SK-N-SH treated with all-trans-retinoic acid at 6 μM for 48 hours (cell line): ENCODE measurements around the gene SMIM24.

Experiments
- ATAC-seq: fragments of 200-7000 bp; cut with Tn5 transposase; 3 replicates; pipeline ENCODE4 v1.9.1; 2020; ENCODE audit warnings: mild to moderate bottlenecking, moderate library complexity
- ARNTL ChIP-seq: fragments of 450-650 bp; formaldehyde crosslinking; IDR thresholded peaks from 2 replicates; pipeline ENCODE4 v1.5.0; 2020; ENCODE audit warnings: low read depth, mild to moderate bottlenecking, moderate library complexity, borderline replicate concordance
- BACH2 ChIP-seq: fragments of 250-450 bp; sonication (Bioruptor Pico); IDR thresholded peaks from 2 replicates; pipeline ENCODE4 v1.9.0; 2021; ENCODE audit warnings: mild to moderate bottlenecking, borderline replicate concordance
- CSDC2 ChIP-seq: fragments of 250-450 bp; sonication (Bioruptor Pico); IDR thresholded peaks from 2 replicates; pipeline ENCODE4 v1.5.0; 2020; ENCODE audit warnings: mild to moderate bottlenecking, moderate library complexity
- ISL1 ChIP-seq: fragments of 250-450 bp; sonication (Bioruptor Pico); IDR thresholded peaks from 2 replicates; pipeline ENCODE4 v2.1.2; 2022; ENCODE audit warnings: mild to moderate bottlenecking, moderate library complexity
- PPARA ChIP-seq: fragments of 250-450 bp; sonication (Bioruptor Pico); IDR thresholded peaks from 2 replicates; pipeline ENCODE4 v1.5.0; 2020; ENCODE audit warnings: mild to moderate bottlenecking, borderline replicate concordance
- RARB ChIP-seq: fragments of 250-450 bp; sonication (Bioruptor Pico); IDR thresholded peaks from 2 replicates; pipeline ENCODE4 v1.8.0; 2021; ENCODE audit warnings: mild to moderate bottlenecking, moderate library complexity
- SNAI2 ChIP-seq: fragments of 250-450 bp; sonication (Bioruptor Pico); IDR thresholded peaks from 2 replicates; pipeline ENCODE4 v1.5.0; 2020; ENCODE audit warnings: mild to moderate bottlenecking, moderate library complexity
- TOX ChIP-seq: fragments of 250-450 bp; sonication (Bioruptor Pico); IDR thresholded peaks from 2 replicates; pipeline ENCODE4 v1.8.0; 2021; ENCODE audit warnings: mild to moderate bottlenecking, moderate library complexity, borderline replicate concordance
- ZC3H10 ChIP-seq: fragments of 250-450 bp; sonication (Bioruptor Pico); IDR thresholded peaks from 2 replicates; pipeline ENCODE4 v1.5.1; 2021; ENCODE audit warnings: mild to moderate bottlenecking, moderate library complexity
- ZFP30 ChIP-seq: fragments of 450-650 bp; formaldehyde crosslinking; IDR thresholded peaks from 2 replicates; pipeline ENCODE4 v1.5.0; 2022; ENCODE audit warnings: mild to moderate bottlenecking, moderate library complexity
- ZNF565 ChIP-seq: fragments of 450-650 bp; formaldehyde crosslinking; conservative IDR thresholded peaks from 2 replicates; pipeline ENCODE4 v1.5.0; 2020; ENCODE audit warnings: low read depth, mild to moderate bottlenecking, moderate library complexity
- ZNF70 ChIP-seq: fragments of 450-650 bp; formaldehyde crosslinking; IDR thresholded peaks from 2 replicates; pipeline ENCODE4 v1.5.0; 2020; ENCODE audit warnings: mild to moderate bottlenecking, moderate library complexity
- ZNF8 ChIP-seq: fragments of 450-650 bp; formaldehyde crosslinking; IDR thresholded peaks from 2 replicates; pipeline ENCODE4 v1.5.0; 2020; ENCODE audit warnings: mild to moderate bottlenecking, moderate library complexity
- TF ChIP-seq, protein P1 (sequence below): fragments of 250-450 bp; sonication (Bioruptor Pico); IDR thresholded peaks from 2 replicates; pipeline ENCODE4 v1.8.0; 2021; ENCODE audit warnings: low read depth, mild to moderate bottlenecking, moderate library complexity, borderline replicate concordance
- TF ChIP-seq, protein P2 (sequence below): fragments of 250-450 bp; sonication (Bioruptor Pico); IDR thresholded peaks from 2 replicates; pipeline ENCODE4 v1.5.1; 2021; ENCODE audit warnings: mild to moderate bottlenecking, moderate library complexity
- TF ChIP-seq, protein P3 (sequence below): fragments of 250-450 bp; sonication (Bioruptor Pico); IDR thresholded peaks from 2 replicates; pipeline ENCODE4 v1.5.0; 2020; ENCODE audit warnings: mild to moderate bottlenecking, moderate library complexity
- TF ChIP-seq, protein P4 (sequence below): fragments of 250-450 bp; sonication (Bioruptor Pico); IDR thresholded peaks from 2 replicates; pipeline ENCODE4 v1.8.0; 2020; ENCODE audit warnings: mild to moderate bottlenecking, moderate library complexity, borderline replicate concordance

The SMIM24 gene

DNA sequence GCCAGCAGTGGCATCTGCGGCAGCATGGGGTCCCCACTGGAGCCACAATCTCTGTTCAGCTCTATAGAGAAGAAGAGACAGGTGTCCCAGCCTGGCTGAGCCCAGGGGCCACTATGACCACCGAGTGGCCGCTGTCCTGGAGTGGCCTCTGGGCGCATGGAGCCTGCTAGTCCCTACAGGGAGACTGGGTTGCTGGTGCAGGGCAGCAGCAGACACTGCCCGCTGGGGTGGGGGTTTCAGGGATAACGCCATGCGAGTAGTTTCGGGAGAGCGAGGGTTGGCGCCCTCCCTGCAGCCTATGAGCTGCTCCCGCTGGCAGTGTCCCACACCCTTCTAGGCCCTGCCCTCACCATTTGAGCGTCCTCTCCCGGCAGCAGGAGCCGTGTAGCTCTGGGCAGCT is 47.8 kb upstream of the SMIM24 start (continued):
- TF ChIP-seq, protein P1, sequence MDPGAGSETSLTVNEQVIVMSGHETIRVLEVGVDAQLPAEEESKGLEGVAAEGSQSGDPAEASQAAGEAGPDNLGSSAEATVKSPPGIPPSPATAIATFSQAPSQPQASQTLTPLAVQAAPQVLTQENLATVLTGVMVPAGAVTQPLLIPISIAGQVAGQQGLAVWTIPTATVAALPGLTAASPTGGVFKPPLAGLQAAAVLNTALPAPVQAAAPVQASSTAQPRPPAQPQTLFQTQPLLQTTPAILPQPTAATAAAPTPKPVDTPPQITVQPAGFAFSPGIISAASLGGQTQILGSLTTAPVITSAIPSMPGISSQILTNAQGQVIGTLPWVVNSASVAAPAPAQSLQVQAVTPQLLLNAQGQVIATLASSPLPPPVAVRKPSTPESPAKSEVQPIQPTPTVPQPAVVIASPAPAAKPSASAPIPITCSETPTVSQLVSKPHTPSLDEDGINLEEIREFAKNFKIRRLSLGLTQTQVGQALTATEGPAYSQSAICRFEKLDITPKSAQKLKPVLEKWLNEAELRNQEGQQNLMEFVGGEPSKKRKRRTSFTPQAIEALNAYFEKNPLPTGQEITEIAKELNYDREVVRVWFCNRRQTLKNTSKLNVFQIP (CRISPR knock-in tag) = no peak
- TF ChIP-seq SNAI2 (CRISPR knock-in tag) (no peak), ZC3H10 (CRISPR knock-in tag) (no peak), ZNF8 (CRISPR knock-in tag) (no peak)
- TF ChIP-seq, all 23 proteins: peak for 0

DNA sequence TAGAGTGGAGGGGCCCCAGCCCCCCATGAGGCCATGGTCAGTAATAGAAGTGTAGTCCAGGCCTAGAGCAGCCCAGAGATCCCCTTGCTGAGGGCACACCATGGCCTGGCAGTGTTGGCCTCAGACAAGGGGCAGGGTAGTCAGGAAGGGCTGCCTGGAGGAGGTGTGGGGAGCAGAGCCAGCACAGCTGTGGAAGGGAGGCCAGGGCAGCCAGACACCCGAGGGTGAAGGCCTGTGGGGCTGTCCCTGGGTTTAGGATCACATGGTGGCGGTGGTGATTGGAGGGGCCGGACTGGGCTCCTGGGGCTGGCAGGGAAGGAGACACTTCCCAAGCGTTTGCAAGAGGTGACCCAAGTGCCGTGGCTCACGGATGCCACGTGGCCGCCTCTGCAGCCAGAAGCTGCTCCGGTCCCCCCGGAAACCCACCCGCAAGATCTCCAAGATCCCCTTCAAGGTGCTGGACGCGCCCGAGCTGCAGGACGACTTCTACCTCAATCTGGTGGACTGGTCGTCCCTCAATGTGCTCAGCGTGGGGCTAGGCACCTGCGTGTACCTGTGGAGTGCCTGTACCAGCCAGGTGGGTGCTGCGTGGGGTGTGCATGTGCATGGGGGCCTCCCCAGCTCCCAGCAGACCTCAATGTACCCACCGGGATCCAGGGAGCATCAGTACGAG is 47.0 kb upstream of the SMIM24 start:
- ATAC-seq = no peak
- TF ChIP-seq ARNTL (no peak), CSDC2 (CRISPR knock-in tag) (no peak), SNAI2 (CRISPR knock-in tag) (no peak), ZNF565 (CRISPR knock-in tag) (no peak)
- TF ChIP-seq, protein P2, sequence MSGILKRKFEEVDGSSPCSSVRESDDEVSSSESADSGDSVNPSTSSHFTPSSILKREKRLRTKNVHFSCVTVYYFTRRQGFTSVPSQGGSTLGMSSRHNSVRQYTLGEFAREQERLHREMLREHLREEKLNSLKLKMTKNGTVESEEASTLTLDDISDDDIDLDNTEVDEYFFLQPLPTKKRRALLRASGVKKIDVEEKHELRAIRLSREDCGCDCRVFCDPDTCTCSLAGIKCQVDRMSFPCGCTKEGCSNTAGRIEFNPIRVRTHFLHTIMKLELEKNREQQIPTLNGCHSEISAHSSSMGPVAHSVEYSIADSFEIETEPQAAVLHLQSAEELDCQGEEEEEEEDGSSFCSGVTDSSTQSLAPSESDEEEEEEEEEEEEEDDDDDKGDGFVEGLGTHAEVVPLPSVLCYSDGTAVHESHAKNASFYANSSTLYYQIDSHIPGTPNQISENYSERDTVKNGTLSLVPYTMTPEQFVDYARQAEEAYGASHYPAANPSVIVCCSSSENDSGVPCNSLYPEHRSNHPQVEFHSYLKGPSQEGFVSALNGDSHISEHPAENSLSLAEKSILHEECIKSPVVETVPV (CRISPR knock-in tag) = no peak
- TF ChIP-seq, all 23 proteins: peak for 0

DNA sequence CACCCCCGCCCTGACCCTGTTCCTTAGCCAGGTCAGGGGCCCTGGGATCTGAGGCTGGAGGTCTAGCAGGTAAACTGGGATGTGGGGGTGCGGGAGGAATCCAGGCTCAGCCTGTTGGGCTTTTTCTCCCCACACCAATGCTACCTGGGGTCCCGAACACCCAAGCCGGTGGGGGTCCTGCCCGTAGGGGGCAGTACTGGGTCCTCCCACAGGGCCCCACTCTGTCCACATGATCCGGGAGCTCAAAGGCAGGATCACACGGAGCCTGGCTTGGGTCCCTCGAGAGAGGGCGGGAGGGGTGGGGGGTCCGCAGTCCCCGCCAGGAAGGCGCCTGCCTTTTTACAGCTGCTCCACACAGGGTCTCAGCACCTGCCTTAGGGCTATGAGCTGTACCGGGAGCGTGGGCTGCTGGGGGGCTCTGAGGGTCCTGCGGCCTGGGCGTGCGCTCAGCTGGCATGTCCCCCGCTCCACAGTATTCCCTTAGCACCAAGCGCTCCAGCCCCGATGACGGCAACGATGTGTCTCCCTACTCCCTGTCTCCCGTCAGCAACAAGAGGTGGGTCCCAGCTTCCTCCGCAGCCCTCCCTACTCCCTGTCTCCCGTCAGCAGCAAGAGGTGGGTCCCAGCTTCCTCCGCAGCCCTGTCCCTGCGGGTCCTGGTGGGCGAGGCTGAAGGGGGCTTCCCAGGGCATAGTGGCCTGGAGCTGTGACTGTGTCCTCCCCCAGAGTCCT is 46.3 kb upstream of the SMIM24 start:
- TF ChIP-seq ISL1 (no peak), BACH2 (no peak), CSDC2 (CRISPR knock-in tag) (no peak), ZNF70 (CRISPR knock-in tag) (no peak), ZFP30 (CRISPR knock-in tag) (no peak)
- ATAC-seq = no peak

DNA sequence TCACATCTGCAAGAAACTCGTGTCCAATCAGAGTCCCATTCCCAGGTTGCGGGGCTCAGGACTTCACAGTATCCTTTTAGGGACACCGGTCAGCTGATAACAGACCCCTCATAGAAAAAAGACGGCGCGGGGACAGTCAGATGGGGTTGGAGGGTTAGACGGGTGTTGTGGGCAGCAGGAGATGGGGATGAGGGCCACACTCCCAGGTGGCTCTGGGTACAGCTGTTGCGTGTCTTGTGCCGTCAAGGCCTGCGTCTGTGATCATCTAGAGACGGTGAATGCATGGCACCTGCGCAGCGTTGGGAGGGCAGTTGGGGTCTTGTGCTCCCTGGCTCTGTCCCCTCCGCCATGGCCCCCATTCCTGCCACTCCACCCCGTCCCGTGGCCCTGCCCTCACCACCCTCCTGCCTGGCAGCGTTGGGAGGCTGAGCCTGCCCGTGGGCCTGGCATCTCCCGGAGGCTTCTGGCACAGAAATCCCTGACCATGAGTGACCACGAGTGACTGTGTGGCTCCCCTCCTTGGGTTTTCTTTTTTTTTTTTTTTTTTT is 44.7 kb upstream of the SMIM24 start:
- TF ChIP-seq PPARA (CRISPR knock-in tag) (no peak), RARB (CRISPR knock-in tag) (no peak), ZNF8 (CRISPR knock-in tag) (no peak), ZNF565 (CRISPR knock-in tag) (no peak), TOX (no peak)
- TF ChIP-seq, protein P3, sequence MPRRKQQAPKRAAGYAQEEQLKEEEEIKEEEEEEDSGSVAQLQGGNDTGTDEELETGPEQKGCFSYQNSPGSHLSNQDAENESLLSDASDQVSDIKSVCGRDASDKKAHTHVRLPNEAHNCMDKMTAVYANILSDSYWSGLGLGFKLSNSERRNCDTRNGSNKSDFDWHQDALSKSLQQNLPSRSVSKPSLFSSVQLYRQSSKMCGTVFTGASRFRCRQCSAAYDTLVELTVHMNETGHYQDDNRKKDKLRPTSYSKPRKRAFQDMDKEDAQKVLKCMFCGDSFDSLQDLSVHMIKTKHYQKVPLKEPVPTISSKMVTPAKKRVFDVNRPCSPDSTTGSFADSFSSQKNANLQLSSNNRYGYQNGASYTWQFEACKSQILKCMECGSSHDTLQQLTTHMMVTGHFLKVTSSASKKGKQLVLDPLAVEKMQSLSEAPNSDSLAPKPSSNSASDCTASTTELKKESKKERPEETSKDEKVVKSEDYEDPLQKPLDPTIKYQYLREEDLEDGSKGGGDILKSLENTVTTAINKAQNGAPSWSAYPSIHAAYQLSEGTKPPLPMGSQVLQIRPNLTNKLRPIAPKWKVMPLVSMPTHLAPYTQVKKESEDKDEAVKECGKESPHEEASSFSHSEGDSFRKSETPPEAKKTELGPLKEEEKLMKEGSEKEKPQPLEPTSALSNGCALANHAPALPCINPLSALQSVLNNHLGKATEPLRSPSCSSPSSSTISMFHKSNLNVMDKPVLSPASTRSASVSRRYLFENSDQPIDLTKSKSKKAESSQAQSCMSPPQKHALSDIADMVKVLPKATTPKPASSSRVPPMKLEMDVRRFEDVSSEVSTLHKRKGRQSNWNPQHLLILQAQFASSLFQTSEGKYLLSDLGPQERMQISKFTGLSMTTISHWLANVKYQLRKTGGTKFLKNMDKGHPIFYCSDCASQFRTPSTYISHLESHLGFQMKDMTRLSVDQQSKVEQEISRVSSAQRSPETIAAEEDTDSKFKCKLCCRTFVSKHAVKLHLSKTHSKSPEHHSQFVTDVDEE (CRISPR knock-in tag) = no peak
- TF ChIP-seq, protein P2 (CRISPR knock-in tag) = no peak
- TF ChIP-seq, protein P1 (CRISPR knock-in tag) = no peak
- TF ChIP-seq, protein P4, sequence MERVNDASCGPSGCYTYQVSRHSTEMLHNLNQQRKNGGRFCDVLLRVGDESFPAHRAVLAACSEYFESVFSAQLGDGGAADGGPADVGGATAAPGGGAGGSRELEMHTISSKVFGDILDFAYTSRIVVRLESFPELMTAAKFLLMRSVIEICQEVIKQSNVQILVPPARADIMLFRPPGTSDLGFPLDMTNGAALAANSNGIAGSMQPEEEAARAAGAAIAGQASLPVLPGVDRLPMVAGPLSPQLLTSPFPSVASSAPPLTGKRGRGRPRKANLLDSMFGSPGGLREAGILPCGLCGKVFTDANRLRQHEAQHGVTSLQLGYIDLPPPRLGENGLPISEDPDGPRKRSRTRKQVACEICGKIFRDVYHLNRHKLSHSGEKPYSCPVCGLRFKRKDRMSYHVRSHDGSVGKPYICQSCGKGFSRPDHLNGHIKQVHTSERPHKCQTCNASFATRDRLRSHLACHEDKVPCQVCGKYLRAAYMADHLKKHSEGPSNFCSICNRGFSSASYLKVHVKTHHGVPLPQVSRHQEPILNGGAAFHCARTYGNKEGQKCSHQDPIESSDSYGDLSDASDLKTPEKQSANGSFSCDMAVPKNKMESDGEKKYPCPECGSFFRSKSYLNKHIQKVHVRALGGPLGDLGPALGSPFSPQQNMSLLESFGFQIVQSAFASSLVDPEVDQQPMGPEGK = no peak
- no peak for ATAC-seq
